Amniotic epithelial cell (primary cell): ENCODE results near the gene FCAMR.

Experiments used
- DNase-seq: peaks from one replicate; pipeline ENCODE4 v3.0.0-alpha.2; 2010; ENCODE audit warnings: low read depth

The FCAMR gene

GRCh38 chr1:206957639-206958038, 12.6 kb downstream of the FCAMR start:
- DNase-seq, result no peak

- peak; percentile 37 for DNase-seq
These were observed 14.5 kb downstream of the FCAMR start for GRCh38 chr1:206955476-206956451.

GRCh38 chr1:206954459-206955342, 15.6 kb downstream of the FCAMR start:
- DNase-seq, result no peak

GRCh38 chr1:206953626-206954025, 16.6 kb downstream of the FCAMR start:
- no peak for DNase-seq

- no peak for DNase-seq
These were observed 17.1 kb downstream of the FCAMR start for GRCh38 chr1:206953126-206953525.

GRCh38 chr1:206952171-206952570, 18.1 kb downstream of the FCAMR start:
- DNase-seq, result no peak

- no peak for DNase-seq
These were observed 18.8 kb downstream of the FCAMR start for GRCh38 chr1:206951318-206952100.

- no peak for DNase-seq
These were observed 20.6 kb downstream of the FCAMR start for GRCh38 chr1:206949641-206950040.

- no peak for DNase-seq
These were observed 21.1 kb downstream of the FCAMR start for GRCh38 chr1:206949208-206949607.

GRCh38 chr1:206947255-206947654, 23.0 kb downstream of the FCAMR start:
- no peak for DNase-seq

- DNase-seq, result no peak
These were observed 24.0 kb downstream of the FCAMR start, which contains the start of gene PIGR for GRCh38 chr1:206946261-206946660. Gene PIGR (minus strand): TSS chr1:206946466. CDS start chr1:206940531, 5,935 bp downstream.

GRCh38 chr1:206945779-206946178, 24.5 kb downstream of the FCAMR start:
- DNase-seq, result no peak

- DNase-seq, result no peak
These were observed 25.6 kb downstream of the FCAMR start for GRCh38 chr1:206944703-206945102.

- peak; percentile 2 for DNase-seq
These were observed 28.4 kb downstream of the FCAMR start for GRCh38 chr1:206941766-206942418.

- DNase-seq, result no peak
These were observed 29.7 kb downstream of the FCAMR start for GRCh38 chr1:206940588-206940936.

GRCh38 chr1:206939841-206940587, 30.2 kb downstream of the FCAMR start:
- DNase-seq, result no peak

- no peak for DNase-seq
These were observed 31.1 kb downstream of the FCAMR start for GRCh38 chr1:206939131-206939530.

GRCh38 chr1:206937425-206937824, 32.8 kb downstream of the FCAMR start:
- DNase-seq, result no peak

- peak; percentile 38 for DNase-seq
These were observed 34.7 kb downstream of the FCAMR start for GRCh38 chr1:206935491-206936067.

- peak; percentile 20 for DNase-seq
These were observed 36.8 kb downstream of the FCAMR start for GRCh38 chr1:206933333-206933945.
